Activated CD4-positive, CD25-positive, alpha-beta regulatory T cell treated with anti-CD3 and anti-CD28 coated beads, Interleukin-2, amount 50 U/mL, for 72 hours (primary cell): Measurements from ENCODE around the gene AATK.

Experiments used
- DNase-seq: peaks from one replicate; pipeline ENCODE4 v3.0.0; 2021

AATK gene

GRCh38 chr17:81106716-81107115, 59.3 kb downstream of the AATK start:
- DNase-seq, result no peak

GRCh38 chr17:81103379-81103778, 62.6 kb downstream of the AATK start:
- no peak for DNase-seq

GRCh38 chr17:81102869-81103268, 63.2 kb downstream of the AATK start:
- DNase-seq, result no peak

GRCh38 chr17:81102352-81102751, 63.7 kb downstream of the AATK start:
- DNase-seq, result no peak

GRCh38 chr17:81101614-81102306, 64.3 kb downstream of the AATK start:
- peak; percentile 92 for DNase-seq

GRCh38 chr17:81100668-81101067, 65.4 kb downstream of the AATK start:
- DNase-seq, result no peak

GRCh38 chr17:81099888-81100287, 66.1 kb downstream of the AATK start:
- no peak for DNase-seq

- no peak for DNase-seq
These were observed 68.1 kb downstream of the AATK start for GRCh38 chr17:81097943-81098308.

GRCh38 chr17:81097134-81097942, 68.7 kb downstream of the AATK start:
- DNase-seq, result no peak

GRCh38 chr17:81096741-81097133, 69.3 kb downstream of the AATK start:
- DNase-seq, result no peak

GRCh38 chr17:81095383-81095762, 70.6 kb downstream of the AATK start:
- no peak for DNase-seq

- DNase-seq, result peak; percentile 75
These were observed 71.3 kb downstream of the AATK start for GRCh38 chr17:81094509-81095382.

- DNase-seq, result no peak
These were observed 72.2 kb downstream of the AATK start for GRCh38 chr17:81093619-81094508.

- DNase-seq, result no peak
These were observed 73.4 kb downstream of the AATK start for GRCh38 chr17:81092518-81093095.

- DNase-seq, result no peak
These were observed 74.1 kb downstream of the AATK start for GRCh38 chr17:81091774-81092517.

GRCh38 chr17:81091154-81091553, 74.9 kb downstream of the AATK start:
- no peak for DNase-seq

- no peak for DNase-seq
These were observed 75.5 kb downstream of the AATK start for GRCh38 chr17:81090361-81091136.

- DNase-seq, result no peak
These were observed 79.1 kb downstream of the AATK start for GRCh38 chr17:81086789-81087551.

GRCh38 chr17:81085420-81085911, 80.6 kb downstream of the AATK start:
- DNase-seq, result no peak
